ENCODE data around the gene GATAD2B.
A peak's percentile ranks its signal among the peaks of the same experiment; 100 is the strongest.

GATAD2B gene

DNA sequence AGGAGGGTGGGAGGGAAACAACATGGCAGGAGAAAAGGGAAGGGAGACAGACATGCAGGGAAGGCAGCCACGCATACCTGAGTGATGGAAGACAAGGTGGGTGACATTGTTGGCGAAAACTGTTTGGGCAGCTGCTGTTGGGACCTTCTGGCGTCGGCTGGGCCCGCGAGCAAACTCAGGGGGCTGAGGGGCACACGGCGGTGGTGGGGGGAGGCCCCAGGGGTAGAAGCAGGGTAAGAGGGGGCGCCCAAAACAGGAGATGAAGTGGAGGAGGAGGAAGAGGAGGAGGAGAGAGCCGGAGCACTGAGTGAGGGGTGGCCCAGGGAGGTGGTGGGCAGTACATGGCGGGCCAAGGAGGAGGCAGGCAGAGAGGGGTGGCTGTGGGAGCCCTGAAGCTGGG, 28.4 kb upstream of the GATAD2B start:
- DNase-seq (ENCODE audit: low spot score): no peak

GRCh38 chr1:153946622-153947241, 24.0 kb upstream of the GATAD2B start, which contains the start of gene DENND4B:
Gene DENND4B (minus strand): TSS chr1:153946718. CDS start chr1:153944374, 2,344 bp downstream.
- peak; percentile 98 for DNase-seq (ENCODE audit: low spot score)

DNA sequence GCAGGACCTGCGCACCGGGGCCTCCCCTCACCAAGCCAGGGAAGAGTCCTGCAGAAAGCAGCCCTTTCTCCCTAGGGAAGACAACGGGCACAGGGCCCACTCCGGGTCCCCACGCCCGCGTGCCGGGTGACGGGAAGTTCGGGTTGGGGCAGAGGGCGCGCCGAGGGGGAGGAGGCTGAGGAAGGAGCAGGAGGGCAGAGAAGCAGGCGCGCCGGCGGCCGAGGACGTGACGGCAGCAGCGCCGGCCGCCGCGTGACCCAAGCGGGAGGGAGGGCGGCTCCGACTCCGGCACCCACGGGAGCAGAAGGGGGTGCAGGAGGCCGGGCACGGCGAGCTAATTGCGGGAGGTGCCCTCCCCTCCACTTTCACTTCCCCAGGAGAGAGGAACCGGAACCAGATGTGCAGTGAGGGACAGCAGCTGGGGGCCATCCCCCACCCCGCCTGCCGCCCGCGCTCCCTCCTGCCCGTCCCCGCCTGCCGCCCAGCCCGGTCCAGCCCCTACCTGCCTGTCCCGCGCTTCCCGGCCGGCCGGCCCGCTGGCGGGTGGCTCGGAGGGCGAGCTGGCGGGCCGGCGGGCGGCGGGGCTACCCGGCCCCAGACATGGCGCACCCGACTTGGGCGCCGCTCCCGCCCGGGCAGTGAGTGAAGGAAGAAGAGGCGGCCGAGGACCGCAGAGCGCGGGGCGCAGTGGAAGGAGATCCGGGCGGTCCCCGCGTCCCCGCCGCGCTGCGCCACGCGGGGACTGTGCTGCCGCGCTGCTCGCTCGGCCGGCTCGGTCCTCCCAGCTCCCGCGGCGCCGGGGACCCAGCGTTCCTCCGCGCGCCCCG, 23.2 kb upstream of the GATAD2B start:
- DNase-seq (ENCODE audit: low spot score): peak; percentile 79

- peak; percentile 58 for DNase-seq (ENCODE audit: low spot score)
Measured at GRCh38 chr1:153945131-153945794, 22.5 kb upstream of the GATAD2B start.

- no peak for DNase-seq (ENCODE audit: low spot score)
Measured at GRCh38 chr1:153944827-153945117, 22.0 kb upstream of the GATAD2B start.

GRCh38 chr1:153944005-153944826, 21.4 kb upstream of the GATAD2B start:
- DNase-seq (ENCODE audit: low spot score): no peak

- DNase-seq (ENCODE audit: low spot score): no peak
Measured at GRCh38 chr1:153942766-153943549, 20.2 kb upstream of the GATAD2B start.

GRCh38 chr1:153941826-153942725, 19.3 kb upstream of the GATAD2B start:
- no peak for DNase-seq (ENCODE audit: low spot score)

DNA sequence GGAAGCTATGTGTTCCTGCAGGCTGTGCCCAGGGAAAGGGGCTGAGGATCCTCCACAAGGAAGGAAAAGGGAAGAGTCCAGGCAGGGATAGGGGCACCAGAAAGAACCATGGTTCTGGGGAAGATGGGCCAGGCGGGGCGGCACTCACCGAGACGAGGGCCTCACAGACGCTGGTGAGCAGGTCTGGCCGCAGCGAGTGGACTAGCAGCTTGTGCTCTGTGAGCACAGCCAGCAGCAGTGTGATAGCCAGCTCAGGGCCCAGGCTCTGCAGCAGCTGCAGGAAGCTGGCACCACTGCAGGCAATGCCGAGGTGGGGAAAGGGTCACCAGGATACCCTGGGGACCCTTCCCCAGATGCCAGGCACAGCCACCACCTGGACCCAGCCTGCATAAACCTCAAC, 18.0 kb upstream of the GATAD2B start:
- no peak for DNase-seq (ENCODE audit: low spot score)

GRCh38 chr1:153939476-153939875, 16.7 kb upstream of the GATAD2B start:
- no peak for DNase-seq (ENCODE audit: low spot score)

- no peak for DNase-seq (ENCODE audit: low spot score)
Measured at GRCh38 chr1:153938996-153939395, 16.2 kb upstream of the GATAD2B start.

DNA sequence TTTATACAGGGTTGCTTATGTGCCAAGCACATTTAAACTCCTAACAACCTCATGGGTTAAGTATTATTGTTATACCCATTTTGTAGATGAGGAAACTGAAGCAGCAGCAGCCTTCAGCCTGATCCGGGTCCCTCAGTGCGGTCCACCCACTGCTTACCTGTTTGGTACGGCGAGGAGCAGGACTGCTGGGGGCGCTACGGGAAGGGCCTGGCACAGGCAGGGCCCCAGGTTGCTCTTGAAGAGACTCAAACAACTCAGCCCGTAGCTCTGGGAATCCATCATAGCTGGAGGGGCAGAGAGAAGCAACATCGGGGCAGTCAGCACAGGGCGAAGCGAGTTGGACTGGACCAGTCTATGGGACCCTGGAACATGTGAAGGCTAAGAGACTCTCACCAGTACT, 14.6 kb upstream of the GATAD2B start:
- DNase-seq (ENCODE audit: low spot score): no peak

DNA sequence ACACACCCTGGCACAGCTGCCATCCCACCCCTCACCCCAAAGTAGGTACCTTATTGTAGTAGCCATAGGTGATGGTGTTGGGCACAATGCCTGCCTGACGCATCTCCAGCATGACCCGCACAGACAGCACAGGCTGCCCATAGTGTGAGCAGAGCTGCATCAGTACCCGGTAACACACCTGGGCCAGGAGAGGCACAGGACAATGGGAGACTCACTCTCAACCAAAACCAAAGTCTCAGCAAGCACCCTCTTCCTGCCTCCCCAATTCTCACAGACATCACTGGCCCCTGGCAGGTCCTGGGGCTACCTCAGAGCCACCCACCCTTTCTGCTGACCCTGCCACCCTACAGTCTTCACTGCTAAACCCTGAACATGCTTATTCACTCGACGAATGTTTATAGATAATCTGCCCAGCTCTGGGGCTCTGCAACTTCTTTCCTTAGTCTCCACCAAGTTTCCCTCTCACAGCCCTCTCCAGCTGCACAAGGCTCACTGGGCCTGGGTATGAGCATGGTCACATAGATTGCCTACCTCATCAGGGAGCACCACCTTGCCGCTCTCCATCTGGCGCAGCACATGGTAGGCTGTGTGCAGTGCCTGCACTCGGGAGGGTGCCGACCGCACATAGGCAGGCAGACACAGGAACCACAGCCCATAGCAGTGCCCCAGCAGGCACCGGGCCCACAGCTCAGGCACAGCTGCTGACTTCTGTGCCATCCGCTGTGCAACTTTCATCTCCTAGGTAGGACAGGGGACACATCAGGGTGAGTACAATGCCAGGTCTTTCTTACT, 13.4 kb upstream of the GATAD2B start:
- DNase-seq (ENCODE audit: low spot score): no peak

DNA sequence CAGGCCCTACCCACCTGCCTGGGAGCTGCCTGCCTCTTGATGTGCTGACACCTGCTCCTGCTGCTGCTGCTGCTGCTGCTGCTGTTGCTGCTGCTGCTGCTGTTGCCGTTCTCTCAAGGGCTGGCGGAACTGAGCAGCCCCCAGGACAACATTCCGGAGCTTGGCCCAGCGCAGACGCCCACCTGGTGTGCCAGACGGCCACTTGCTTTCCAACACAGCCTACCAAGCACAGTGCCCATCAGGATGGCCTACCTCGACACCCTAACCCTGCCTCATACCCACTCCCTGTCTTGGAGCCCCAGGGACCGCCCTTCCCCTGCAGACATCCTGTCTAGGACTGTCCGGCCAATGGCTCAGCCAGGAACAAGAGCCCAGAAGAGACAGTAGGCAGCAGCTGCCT, 12.0 kb upstream of the GATAD2B start:
- no peak for DNase-seq (ENCODE audit: low spot score)

DNA sequence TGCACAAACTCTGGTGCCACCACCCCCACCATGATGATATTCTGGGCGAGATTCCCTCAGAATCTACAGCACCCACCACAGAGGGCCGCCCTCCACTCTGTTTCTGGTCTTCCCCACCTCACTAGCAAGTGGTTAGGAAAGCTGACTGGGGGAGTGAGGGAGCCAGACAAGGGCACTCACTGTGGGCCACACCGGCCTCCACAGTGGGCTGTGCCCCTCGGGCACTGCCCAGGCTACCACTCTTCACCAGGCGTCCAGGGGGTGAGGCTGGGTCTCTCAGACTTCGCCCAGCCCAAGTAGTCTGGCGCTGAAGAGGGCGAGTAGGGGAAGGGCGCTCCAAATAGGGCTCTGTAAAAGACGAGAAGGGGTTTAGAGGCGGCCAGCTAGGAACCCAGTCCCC, 11.2 kb upstream of the GATAD2B start:
- no peak for DNase-seq (ENCODE audit: low spot score)

GRCh38 chr1:153933430-153933829, 10.7 kb upstream of the GATAD2B start:
- no peak for DNase-seq (ENCODE audit: low spot score)

DNA sequence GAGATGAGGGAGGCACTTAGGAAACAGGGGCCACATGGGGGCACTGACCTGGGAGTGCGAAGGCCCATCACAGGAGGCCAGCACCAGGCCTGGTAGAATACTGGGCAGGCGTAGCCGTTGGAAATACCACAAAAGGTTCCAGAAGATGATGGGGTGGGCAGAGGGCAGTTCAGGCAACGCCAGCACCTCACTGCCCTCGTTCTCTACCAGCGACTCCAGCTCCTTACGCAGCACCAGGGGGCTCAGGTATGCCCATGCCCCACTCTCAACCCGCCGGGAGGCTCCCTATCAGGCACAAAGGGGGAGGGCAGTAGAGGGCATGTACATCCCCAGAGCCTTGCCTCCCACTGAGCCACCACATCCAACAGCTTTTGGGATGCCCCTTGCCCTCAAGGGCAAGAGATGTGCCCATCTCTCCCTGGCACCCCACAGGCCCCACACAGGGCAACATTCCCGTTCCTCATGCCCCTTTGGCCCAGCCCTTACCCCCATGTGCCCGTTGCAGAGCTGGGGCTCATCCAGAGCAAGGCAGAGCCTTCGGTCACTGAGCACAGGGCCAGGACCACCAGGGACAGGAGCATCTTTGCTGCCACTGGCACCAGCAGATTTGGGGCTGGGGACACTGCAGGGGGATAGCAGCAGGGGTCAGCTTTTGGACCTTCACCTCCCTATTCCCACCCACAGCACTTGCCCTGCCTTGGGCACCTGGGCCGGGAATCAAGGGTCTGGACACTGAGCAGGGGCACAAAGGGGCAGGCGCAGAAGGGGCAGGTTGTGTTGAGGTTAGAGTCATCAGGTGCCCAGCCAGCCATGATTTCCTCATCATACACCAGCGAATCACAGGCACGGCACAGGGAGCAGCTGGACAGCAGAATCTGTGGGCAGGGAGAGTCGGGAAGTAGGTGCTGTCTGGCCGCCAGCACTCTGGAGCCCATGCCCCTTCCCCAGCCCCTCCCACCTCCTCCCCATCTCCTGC, 9.7 kb upstream of the GATAD2B start:
- no peak for DNase-seq (ENCODE audit: low spot score)

Data from hepatic stellate cell (primary cell).